Mononuclear cell (primary cell): ENCODE measurements around the gene GPR22. TPM values are rescaled to one million over a fixed set of nuclear protein-coding genes. Genes with fewer than 3 reads are reported as not detected.

Experiments
- H3K27me3 ChIP-seq: 2 replicates; pipeline ENCODE4 v1.6.0; 2011; ENCODE audit warnings: low read length, control low read depth; ENCODE audit not compliant: insufficient read depth
- H3K4me1 ChIP-seq: 2 replicates; pipeline ENCODE4 v1.5.1; 2011; ENCODE audit warnings: mild to moderate bottlenecking, low read length, control low read depth; ENCODE audit not compliant: insufficient read depth
- H3K4me3 ChIP-seq: 2 replicates; pipeline ENCODE4 v1.5.1; 2011; ENCODE audit warnings: mild to moderate bottlenecking, low read length, moderate library complexity
- H3K9me3 ChIP-seq: 2 replicates; pipeline ENCODE4 v1.5.1; 2011; ENCODE audit warnings: low read depth, mild to moderate bottlenecking, control low read depth, low read length
- total RNA-seq: library from RNA; depleted of rRNA; stranded (reverse); fragments of >200 nt; gene quantifications from one replicate; pipeline ENCODE4 v1.2.3, GENCODE V29; 2012

The GPR22 gene
- total RNA-seq, 1 donor: 0.21 TPM

GRCh38 chr7:107463139-107464078 lies 6.4 kb upstream of the GPR22 start:
- Histone ChIP-seq H3K9me3 (no peaks in the 10 kb centered on the region), H3K4me1 (no peaks in the 10 kb centered on the region), H3K4me3 (no peak overlapping the region), H3K27me3 (no peaks in the 10 kb centered on the region)

DNA sequence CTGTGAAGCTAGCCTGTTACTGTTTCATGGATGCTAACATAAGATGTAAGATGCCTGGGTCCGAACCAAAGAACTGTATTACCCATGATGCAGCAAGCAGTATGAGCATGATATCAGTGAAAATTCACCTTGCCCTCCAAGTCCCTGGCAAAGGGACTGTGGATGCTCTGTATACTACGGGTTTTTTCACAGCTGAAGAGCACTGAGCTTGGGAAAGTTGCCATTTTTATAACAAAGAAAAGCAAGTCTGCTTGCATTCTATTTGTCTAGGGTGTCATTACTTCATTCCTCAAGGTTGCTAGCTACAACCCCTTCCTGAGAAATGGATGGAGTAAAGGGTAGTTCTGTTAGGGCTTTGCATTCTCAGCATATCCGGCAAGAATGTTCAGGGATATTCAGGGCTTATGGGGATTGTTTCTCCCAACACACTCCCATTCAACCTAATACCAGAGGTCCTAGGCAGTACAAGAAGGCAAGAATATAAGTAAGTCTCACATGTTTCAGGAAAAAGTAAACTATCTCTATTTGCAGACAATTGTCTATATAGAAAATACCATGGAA lies 5.1 kb upstream of the GPR22 start:
- Histone ChIP-seq H3K27me3 (no peaks in the 10 kb centered on the region), H3K4me3 (no peak overlapping the region), H3K9me3 (no peaks in the 10 kb centered on the region), H3K4me1 (no peaks in the 10 kb centered on the region)

- Histone ChIP-seq H3K9me3 (no peaks in the 10 kb centered on the region), H3K4me1 (no peaks in the 10 kb centered on the region), H3K27me3 (no peaks in the 10 kb centered on the region), H3K4me3 (no peak overlapping the region)
Observed at GRCh38 chr7:107467972-107468371, 1.9 kb upstream of the GPR22 start.

- Histone ChIP-seq H3K9me3 (no peaks in the 10 kb centered on the region), H3K4me1 (no peaks in the 10 kb centered on the region), H3K4me3 (no peak overlapping the region), H3K27me3 (no peaks in the 10 kb centered on the region)
Observed at GRCh38 chr7:107468824-107469223, 1.0 kb upstream of the GPR22 start.

DNA sequence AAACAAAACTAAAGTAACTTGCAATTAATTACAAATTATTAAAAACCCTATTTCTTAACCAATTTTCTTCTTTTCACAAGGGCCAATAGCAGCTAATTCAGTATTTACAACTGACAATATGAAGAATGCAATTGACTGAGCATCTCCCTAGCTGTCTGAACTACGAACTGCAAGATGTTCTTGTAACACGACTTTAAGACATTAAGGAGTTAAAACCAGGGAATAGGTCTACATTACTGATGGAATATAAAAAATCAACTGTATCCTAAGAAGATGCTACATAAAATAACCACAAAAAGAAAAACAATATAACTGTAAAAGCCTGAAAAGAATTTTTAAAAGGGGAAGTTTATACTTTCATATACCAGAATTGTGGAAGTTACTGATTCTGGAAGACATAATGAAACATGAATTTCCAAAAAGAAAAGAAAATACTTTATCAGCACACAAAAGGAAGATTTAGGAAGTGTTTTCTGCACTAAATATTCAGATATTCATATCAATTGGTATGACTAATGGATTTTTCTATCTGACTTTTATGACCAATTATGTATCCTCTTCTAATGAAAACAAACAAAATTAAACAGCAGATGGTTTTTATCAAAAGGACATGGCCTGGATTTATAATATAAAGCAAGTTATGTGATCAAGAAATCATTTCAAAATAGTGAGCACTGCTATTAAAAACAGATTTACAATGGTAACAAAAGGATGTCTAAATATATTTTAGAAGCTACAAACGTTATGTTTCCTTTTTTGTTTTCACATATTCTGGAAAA lies 1.6 kb downstream of the GPR22 start:
- no peaks in the 10 kb centered on the region for H3K4me1 ChIP-seq
- no peaks in the 10 kb centered on the region for H3K9me3 ChIP-seq
- H3K4me3 ChIP-seq: no peak overlapping the region
- no peaks in the 10 kb centered on the region for H3K27me3 ChIP-seq

DNA sequence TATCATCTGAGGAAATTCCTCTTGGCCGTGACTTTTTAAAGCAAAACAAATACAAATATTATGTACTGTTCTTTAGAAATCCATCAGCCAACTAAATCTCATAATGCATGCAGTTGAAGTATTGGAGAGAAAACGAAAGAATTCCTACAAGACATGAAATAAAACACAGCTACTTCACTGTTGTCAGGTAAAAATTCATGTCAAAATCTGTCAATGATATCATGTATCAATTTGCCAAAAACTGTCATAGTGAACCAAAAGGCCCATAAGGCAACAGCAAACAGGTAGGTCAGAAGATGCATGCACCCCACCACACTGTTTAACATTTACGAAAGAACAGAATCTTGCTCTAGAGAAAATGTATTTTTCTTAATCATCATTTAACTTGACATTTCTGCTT lies 2.3 kb downstream of the GPR22 start:
- Histone ChIP-seq H3K27me3 (no peaks in the 10 kb centered on the region), H3K9me3 (no peaks in the 10 kb centered on the region), H3K4me1 (no peaks in the 10 kb centered on the region), H3K4me3 (no peak overlapping the region)

DNA sequence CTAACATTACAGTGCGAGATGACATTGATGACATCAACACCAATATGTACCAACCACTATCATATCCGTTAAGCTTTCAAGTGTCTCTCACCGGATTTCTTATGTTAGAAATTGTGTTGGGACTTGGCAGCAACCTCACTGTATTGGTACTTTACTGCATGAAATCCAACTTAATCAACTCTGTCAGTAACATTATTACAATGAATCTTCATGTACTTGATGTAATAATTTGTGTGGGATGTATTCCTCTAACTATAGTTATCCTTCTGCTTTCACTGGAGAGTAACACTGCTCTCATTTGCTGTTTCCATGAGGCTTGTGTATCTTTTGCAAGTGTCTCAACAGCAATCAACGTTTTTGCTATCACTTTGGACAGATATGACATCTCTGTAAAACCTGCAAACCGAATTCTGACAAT lies 4.3 kb downstream of the GPR22 start:
- no peaks in the 10 kb centered on the region for H3K4me1 ChIP-seq
- H3K27me3 ChIP-seq: no peaks in the 10 kb centered on the region
- no peak overlapping the region for H3K4me3 ChIP-seq
- H3K9me3 ChIP-seq: no peaks in the 10 kb centered on the region

DNA sequence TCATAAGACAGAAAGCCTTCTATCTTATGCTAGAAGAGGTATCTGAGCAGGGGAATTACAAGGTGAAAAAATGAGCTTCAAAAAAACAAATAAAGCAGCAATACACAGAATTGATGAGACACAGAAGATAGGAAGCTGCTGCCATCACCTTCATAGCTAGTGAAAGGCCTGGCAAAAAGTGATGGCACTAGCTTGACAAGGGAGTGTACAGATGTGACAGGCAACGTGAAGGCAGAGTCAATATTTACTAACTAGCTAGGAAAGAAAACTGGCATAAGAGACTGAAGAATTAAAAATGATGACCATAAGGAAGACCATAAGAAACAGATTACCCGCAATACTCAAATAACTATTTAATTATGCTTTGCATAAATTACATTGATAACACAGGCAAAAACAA lies 9.4 kb downstream of the GPR22 start:
- no peak overlapping the region for H3K4me3 ChIP-seq
- no peaks in the 10 kb centered on the region for H3K9me3 ChIP-seq
- no peaks in the 10 kb centered on the region for H3K4me1 ChIP-seq

GRCh38 chr7:107480932-107481331 lies 11.1 kb downstream of the GPR22 start:
- Histone ChIP-seq H3K27me3 (no peaks in the 10 kb centered on the region), H3K9me3 (no peaks in the 10 kb centered on the region), H3K4me3 (no peak overlapping the region), H3K4me1 (no peaks in the 10 kb centered on the region)

More for the DNA sequence above, 9.4 kb downstream of the GPR22 start:
- H3K27me3 ChIP-seq: no peaks in the 10 kb centered on the region

DNA sequence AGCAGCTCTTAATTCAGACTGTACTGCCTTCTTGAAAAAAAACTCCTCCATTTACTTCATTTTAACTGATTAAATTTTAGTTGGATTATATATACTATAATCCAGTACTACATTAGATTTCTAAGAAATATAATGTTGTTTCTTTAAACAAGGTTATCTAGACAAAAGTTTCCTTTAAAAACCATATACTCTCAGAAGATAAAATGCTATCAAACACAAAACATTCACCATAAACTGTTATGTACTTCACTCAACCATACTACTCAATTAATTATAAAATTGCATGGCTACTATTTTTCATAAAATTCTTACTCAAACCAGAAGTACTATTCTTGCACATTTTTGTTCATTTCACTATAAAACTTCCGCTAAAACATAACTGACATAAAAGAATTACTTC lies 12.7 kb downstream of the GPR22 start:
- Histone ChIP-seq H3K4me3 (no peak overlapping the region), H3K4me1 (no peaks in the 10 kb centered on the region), H3K27me3 (no peaks in the 10 kb centered on the region), H3K9me3 (no peaks in the 10 kb centered on the region)

- no peaks in the 10 kb centered on the region for H3K27me3 ChIP-seq
- H3K4me1 ChIP-seq: no peaks in the 10 kb centered on the region
- no peaks in the 10 kb centered on the region for H3K9me3 ChIP-seq
- no peak overlapping the region for H3K4me3 ChIP-seq
Observed at GRCh38 chr7:107486041-107486440, 16.2 kb downstream of the GPR22 start.

DNA sequence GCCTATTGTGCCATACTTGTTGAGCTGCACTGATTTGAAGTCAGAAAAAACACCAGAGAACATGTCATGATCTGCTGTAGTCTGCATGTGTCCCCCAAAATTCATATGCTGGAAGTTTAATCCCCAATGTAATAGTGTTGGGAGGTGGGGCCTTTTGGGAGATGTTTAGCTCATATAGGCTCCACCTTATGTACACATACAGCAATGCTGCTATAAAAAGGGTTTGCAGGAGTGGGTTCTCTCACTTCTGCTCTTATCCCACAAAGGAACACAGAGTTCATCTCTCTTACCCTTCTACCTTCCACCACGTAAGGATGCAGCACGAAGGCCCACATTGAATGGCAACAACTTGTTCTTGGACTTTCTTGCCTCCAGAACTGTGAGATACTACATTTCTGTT lies 23.0 kb downstream of the GPR22 start:
- no peaks in the 10 kb centered on the region for H3K4me1 ChIP-seq
- H3K4me3 ChIP-seq: no peak overlapping the region
- no peaks in the 10 kb centered on the region for H3K9me3 ChIP-seq
- no peaks in the 10 kb centered on the region for H3K27me3 ChIP-seq

GRCh38 chr7:107494315-107494751 lies 24.5 kb downstream of the GPR22 start:
- Histone ChIP-seq H3K4me1 (no peaks in the 10 kb centered on the region), H3K9me3 (no peaks in the 10 kb centered on the region)

DNA sequence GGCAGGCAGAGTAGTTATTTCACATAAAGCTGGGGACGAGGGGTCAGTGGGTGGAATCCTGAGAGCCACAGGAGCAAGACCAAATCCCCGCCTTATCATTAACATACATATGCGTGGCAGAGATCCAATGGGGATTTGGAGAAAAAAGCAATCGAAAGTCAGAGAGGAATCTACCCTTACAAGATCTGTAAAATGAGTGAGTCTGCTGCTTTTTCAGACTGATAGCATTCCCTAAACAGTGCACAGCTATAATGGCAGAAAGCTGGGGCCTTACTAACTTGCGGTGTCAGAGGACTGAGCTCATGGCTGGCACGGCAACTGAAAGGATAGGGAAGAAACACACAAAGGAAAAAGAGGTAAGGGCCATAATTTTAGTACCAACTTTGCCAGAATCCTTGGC lies 25.0 kb downstream of the GPR22 start:
- no peaks in the 10 kb centered on the region for H3K4me1 ChIP-seq
- H3K4me3 ChIP-seq: no peak overlapping the region
- H3K27me3 ChIP-seq: no peaks in the 10 kb centered on the region
- H3K9me3 ChIP-seq: no peaks in the 10 kb centered on the region

More at GRCh38 chr7:107494315-107494751, 24.5 kb downstream of the GPR22 start:
- Histone ChIP-seq H3K4me3 (no peak overlapping the region), H3K27me3 (no peaks in the 10 kb centered on the region)

DNA sequence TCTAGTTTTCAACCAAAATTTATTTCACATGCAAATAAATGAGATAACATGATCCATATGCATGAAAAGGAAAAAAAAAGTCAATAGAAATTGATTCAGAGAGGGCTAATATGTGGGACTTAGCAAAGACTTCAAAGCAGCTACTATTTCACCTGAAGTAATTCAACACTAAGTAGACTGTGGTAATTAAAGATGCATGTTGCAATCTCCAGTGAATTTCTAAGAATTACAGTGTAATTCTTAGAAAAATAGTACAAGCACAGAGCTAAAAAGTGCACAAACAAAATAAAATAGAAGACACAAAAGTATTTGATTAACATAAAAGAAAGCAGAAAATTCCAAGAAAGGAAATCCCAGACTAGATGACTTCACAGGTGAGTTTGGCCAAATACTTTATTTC lies 25.7 kb downstream of the GPR22 start:
- no peaks in the 10 kb centered on the region for H3K27me3 ChIP-seq
- no peaks in the 10 kb centered on the region for H3K9me3 ChIP-seq
- H3K4me3 ChIP-seq: no peak overlapping the region
- no peaks in the 10 kb centered on the region for H3K4me1 ChIP-seq
